Measurements from ENCODE around the gene BLOC1S1.

BLOC1S1 gene

GRCh38 chr12:55712700-55713415 is 3.0 kb upstream of the BLOC1S1 start:
- no peak for DNase-seq

DNA sequence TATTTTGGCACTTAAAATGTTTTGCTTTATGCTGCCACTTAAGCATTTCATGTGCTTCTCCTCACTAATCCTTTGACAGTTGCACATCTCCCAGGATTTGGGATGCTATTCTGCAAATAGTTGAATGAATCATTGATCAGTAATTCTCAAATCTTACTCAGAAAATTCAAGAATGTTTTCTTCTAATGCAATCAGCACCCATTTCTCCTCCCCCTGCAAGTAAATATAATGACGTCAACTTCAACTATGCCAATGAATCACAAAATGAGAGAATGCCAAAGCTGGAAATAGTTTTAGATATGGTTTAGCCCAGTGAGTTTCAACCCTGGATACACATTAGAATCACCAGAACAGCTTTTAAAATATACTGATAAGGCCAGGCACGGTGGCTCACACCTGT is 2.1 kb upstream of the BLOC1S1 start:
- no peak for DNase-seq

DNA sequence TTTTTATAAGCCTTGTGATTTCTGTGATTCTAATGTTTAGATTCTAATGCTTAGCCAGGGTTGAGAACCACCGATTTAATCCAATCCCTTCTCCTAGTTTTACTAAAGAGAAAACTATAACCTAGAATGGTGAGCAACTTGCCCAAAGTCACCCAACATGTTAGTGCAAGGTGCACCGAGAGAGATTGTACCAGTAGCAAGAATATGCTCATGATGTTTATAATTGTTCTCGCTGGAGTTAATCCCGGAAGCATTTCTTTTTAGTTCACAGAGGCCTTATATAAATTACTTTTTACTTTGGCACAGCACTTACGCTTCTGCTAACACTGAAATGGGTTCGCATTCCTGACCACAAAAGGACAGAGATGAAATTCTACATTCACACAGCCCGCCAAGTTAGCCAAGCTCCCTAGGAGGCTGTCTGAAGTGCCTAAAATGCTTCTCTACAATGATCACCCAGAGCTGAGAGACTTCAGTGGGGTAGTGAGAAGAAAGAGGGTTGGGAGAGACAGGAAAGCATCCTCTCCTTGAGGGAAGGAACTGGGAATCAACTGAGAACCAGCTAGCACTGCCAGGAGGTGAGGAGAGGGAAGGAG is 579 bp upstream of the BLOC1S1 start:
- DNase-seq: no peak

DNA sequence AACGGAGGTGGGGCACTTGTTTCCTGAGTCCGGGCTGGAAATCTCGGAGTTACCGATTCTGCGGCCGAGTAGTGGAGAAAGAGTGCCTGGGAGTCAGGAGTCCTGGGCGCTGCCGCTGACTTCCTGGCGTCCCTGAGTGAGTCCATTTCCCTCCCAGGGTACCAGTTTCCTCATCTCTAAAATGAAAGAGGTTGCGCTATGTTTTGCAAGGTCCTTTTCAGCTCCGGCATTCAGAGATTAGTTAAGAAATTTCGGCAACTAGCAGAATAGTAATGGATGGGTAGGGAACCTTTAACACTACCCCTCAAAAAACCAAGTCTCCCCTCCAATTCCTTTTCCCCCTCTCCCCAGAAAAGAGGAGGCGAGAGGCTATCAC is 724 bp downstream of the BLOC1S1 start:
- no peak for DNase-seq

- no peak for DNase-seq
These were observed 1.5 kb downstream of the BLOC1S1 start for GRCh38 chr12:55717011-55718007.

- no peak for DNase-seq
These were observed 2.2 kb downstream of the BLOC1S1 start for GRCh38 chr12:55718015-55718414.

DNA sequence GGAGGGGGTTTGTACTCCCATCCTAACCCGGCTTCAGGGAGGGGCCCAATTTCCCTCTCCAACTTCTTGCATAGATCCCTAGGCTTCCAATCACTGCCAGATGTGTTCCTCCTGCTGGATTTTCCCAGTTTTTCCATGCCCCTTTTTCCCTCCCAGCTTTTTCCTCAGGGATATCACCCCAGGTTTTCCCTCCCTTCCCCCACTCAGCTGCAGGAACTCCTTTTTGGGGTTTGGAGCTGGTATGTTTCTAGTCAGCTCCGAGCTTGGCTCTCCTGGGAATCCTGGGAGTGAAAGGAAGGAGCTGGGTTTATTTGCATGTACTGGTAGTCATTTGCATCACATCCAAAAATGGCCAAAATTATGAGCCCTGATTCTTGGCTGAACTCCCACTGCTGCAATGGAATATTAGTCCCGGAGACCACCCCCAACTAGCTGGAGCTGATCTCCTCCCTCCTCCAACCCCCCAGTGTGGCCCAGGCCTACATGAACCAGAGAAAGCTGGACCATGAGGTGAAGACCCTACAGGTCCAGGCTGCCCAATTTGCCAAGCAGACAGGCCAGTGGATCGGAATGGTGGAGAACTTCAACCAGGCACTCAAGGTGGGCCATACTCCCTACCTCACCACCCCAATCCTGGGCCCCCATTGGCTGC is 2.9 kb downstream of the BLOC1S1 start:
- no peak for DNase-seq

GRCh38 chr12:55719371-55719770 is 3.5 kb downstream of the BLOC1S1 start:
- no peak for DNase-seq

GRCh38 chr12:55720071-55720564 is 4.3 kb downstream of the BLOC1S1 start, which contains the start of gene RDH5:
Gene RDH5 (plus strand): TSS chr12:55720393. CDS start chr12:55721185, 792 bp downstream.
- no peak for DNase-seq

GRCh38 chr12:55720894-55721444 is 5.1 kb downstream of the BLOC1S1 start:
- DNase-seq: no peak

DNA sequence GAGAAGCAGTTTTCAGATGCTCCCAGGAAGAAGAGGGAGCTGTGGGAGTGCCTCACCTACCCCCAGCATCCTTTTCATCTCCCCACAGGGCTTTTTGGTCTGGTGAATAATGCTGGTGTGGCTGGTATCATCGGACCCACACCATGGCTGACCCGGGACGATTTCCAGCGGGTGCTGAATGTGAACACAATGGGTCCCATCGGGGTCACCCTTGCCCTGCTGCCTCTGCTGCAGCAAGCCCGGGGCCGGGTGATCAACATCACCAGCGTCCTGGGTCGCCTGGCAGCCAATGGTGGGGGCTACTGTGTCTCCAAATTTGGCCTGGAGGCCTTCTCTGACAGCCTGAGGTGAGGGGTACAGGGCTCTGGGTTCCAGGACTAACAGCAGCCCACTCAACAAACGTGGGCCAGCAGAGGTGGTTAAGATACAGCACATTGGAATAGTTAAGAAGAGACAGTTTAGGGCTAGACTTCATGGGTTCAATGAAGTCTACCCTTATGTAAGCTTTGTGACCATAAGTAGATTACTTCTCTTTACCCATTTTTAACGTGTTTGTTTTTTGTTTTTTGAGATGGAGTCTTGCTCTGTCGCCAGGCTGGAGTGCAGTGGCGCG is 5.9 kb downstream of the BLOC1S1 start:
- DNase-seq: no peak

DNA sequence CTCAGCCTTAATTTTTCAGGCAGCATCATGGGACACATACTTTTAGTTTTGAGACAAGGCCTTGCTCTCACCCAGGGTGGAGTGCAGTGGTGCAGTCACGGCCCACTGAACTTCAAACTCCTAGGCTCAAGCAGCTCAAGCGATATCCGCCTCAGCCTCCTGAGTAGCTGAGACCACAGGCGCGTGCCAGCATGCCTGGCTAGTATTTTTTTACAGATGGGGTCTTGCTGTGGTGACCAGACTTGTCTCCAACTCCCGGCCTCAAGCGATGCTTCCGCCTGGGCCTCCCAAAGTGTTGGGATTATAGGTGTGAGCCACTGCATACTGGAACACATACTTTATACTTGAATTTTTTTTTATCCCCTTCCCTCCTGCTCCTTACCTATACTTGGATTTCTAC is 7.1 kb downstream of the BLOC1S1 start:
- no peak for DNase-seq

- DNase-seq: no peak
These were observed 7.8 kb downstream of the BLOC1S1 start for GRCh38 chr12:55723516-55724225.

GRCh38 chr12:55724226-55724939 is 8.5 kb downstream of the BLOC1S1 start:
- peak; percentile 78 for DNase-seq

- no peak for DNase-seq
These were observed 9.1 kb downstream of the BLOC1S1 start for GRCh38 chr12:55724940-55725309.

DNA sequence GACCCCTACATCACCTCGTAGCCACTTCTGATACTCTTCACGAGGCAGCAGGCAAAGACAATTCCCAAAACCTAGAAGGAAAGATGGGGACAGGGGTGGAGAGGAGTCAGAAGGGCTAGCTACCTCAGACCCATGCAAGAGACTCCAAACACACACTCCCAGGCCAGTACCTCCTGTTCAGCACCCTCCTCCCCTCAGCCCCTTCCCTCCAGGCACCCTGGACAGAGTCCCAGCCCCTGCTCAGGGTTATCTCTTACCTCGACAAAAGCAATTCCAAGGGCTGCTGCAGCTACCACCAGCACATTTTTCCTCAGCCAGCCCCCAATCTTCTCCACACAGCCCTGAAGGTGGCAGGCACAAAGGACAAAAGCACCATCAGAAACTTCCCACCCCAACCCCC is 9.7 kb downstream of the BLOC1S1 start:
- no peak for DNase-seq

DNA sequence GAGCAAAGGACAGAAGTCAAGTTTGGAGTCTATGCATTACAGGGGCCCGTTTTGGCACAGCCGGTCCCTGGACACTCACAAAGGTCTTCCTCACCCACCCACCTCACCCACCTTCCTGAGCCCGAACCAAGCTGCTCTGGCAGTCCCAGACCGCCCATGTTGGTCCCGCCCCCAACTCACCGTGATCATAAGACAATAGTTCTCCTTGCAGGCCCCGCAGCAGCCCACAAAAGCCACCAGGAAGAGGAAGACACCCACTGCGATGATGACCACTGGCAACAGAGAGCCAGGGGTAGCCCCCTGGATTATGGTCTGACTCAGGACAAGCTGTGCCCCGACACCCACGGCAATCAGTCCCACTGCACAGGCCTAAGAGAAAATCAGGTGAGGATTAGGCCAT is 11.1 kb downstream of the BLOC1S1 start:
- no peak for DNase-seq

GRCh38 chr12:55727643-55728185 is 11.9 kb downstream of the BLOC1S1 start:
- no peak for DNase-seq

DNA sequence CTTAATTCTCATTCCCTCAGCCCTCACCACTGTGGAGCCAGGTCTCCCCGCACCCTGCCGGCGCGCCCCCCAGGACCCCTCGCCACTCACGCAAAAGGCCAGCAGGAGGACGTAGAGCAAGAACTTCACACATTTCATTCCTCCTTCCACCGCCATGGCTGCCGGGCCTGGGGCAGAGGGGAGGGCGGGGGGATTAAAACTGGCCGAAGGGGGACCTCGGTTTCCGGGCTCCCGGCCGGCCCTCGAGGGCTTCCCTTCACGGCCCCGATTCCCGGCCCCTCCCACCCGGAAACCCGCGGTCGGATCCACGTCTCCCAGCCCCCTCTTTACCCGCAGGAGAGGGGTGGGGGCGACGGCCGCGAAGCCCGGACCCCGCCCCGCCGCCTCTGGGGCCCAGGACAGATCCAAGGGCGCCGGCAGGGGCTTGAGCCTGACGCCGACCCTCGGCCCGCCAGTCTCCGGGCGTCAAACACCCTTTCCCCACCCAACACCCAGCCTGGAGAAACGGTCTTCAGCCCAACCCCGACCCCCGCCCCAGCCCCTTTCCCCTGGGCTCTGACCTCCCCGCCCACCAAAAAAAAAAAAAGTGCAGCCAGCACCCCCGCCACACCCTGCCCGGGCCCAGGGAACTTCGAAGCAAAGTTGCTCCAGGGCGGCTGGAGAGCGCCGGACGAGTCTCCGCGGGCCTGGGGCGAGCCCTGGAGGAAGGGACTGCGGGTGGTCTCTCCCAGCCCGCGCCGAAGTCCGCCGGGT is 12.5 kb downstream of the BLOC1S1 start:
- DNase-seq: peak; percentile 73

All from activated CD8-positive, alpha-beta memory T cell treated with anti-CD3 and anti-CD28 coated beads for 24 hours (primary cell).